Mesendoderm (in vitro differentiated cells): ENCODE data around the gene KIF5C.
A peak's percentile ranks its signal among the peaks of the same experiment; 100 is the strongest.

Source experiments
- DNase-seq: peaks from one replicate; pipeline ENCODE4 v3.0.0; 2013
- H2AK5ac ChIP-seq: 2 replicates; pipeline ENCODE4 v1.6.1; 2013; ENCODE audit warnings: low read length, inconsistent platforms
- H2BK120ac ChIP-seq: 2 replicates; pipeline ENCODE4 v1.6.1; 2013; ENCODE audit warnings: low read depth, mild to moderate bottlenecking, low read length, moderate library complexity, mixed read lengths
- H2BK15ac ChIP-seq: replicated peaks from 2 replicates; pipeline ENCODE4 v1.6.1; 2013; ENCODE audit warnings: low read depth, mild to moderate bottlenecking, moderate library complexity
- H2BK5ac ChIP-seq: 2 replicates; pipeline ENCODE4 v1.6.1; 2013; ENCODE audit warnings: low read length, inconsistent platforms
- H3K18ac ChIP-seq: 2 replicates; pipeline ENCODE4 v1.6.1; 2013; ENCODE audit warnings: mild to moderate bottlenecking, low read length, mixed read lengths
- H3K23ac ChIP-seq: one replicate; pipeline ENCODE4 v1.6.1; 2013; ENCODE audit warnings: low read length
- H3K27ac ChIP-seq: 2 replicates; pipeline ENCODE4 v1.5.1; 2013; ENCODE audit warnings: low read depth, mild to moderate bottlenecking, inconsistent platforms, low read length, moderate library complexity
- H3K27me3 ChIP-seq: 2 replicates; pipeline ENCODE4 v1.6.1; 2013; ENCODE audit warnings: low read length, control low read depth, mild to moderate bottlenecking, inconsistent platforms; ENCODE audit not compliant: insufficient read depth, poor library complexity
- H3K36me3 ChIP-seq: 2 replicates; pipeline ENCODE4 v1.6.1; 2013; ENCODE audit warnings: low read length, inconsistent platforms; ENCODE audit not compliant: control insufficient read depth, insufficient read depth
- H3K4ac ChIP-seq: one replicate; pipeline ENCODE4 v1.6.1; 2013; ENCODE audit warnings: low read depth, mild to moderate bottlenecking, low read length, moderate library complexity
- H3K4me1 ChIP-seq: 2 replicates; pipeline ENCODE4 v1.6.1; 2013; ENCODE audit warnings: low read depth, low read length, inconsistent platforms; ENCODE audit not compliant: control insufficient read depth
- H3K4me2 ChIP-seq: 2 replicates; pipeline ENCODE4 v1.6.1; 2013; ENCODE audit warnings: low read length
- H3K4me3 ChIP-seq: 2 replicates; pipeline ENCODE4 v1.5.1; 2013; ENCODE audit warnings: mild to moderate bottlenecking, low read length
- H3K56ac ChIP-seq: one replicate; pipeline ENCODE4 v1.6.1; 2013; ENCODE audit warnings: low read length
- H3K79me1 ChIP-seq: 2 replicates; pipeline ENCODE4 v1.6.1; 2013; ENCODE audit warnings: low read length, inconsistent platforms
- H3K79me2 ChIP-seq: 2 replicates; pipeline ENCODE4 v1.6.1; 2013; ENCODE audit warnings: mild to moderate bottlenecking, low read length; ENCODE audit not compliant: control insufficient read depth, insufficient read depth
- H3K9ac ChIP-seq: 2 replicates; pipeline ENCODE4 v1.6.1; 2013; ENCODE audit warnings: low read length, inconsistent platforms
- H4K5ac ChIP-seq: one replicate; pipeline ENCODE4 v1.6.1; 2013; ENCODE audit warnings: low read length
- H4K8ac ChIP-seq: one replicate; pipeline ENCODE4 v1.6.1; 2013; ENCODE audit warnings: low read depth, mild to moderate bottlenecking, control low read depth, low read length, moderate library complexity
- WGBS: extraction: QIAGEN DNeasy Blood & Tissue Kit; methylation state at CpG from one replicate; pipeline ENCODE4 v1.1.7; 2013; ENCODE audit warnings: low lambda C conversion rate, missing lambda C conversion rate; ENCODE audit not compliant: insufficient coverage; ENCODE audit errors: extremely low coverage; 5-methylcytosine and 5-hydroxymethylcytosine counted together

The KIF5C gene

DNA sequence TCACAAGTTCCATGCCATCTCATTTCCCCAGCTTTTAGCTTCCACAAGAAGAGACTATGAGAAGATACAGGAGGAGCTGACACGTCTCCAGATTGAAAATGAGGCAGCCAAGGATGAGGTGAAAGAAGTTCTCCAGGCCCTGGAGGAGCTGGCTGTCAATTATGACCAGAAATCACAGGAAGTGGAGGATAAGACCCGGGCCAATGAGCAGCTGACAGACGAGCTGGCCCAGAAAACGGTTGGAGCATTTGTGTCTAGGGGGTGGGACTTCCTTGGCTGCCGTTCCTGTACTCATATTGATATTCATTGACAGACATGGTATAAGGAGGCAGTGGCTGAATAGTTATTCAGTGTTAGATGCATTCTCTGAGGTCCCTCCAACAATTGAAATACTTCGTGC is 106.3 kb downstream of the KIF5C start:
- Histone ChIP-seq H2BK5ac (no peak overlapping the region), H3K36me3 (no peaks in the 10 kb centered on the region), H3K79me1 (no peaks in the 10 kb centered on the region), H3K4me2 (no peak overlapping the region), H3K18ac (no peak overlapping the region), H2BK15ac (no peak overlapping the region), H3K27ac (no peak overlapping the region), H2AK5ac (no peak overlapping the region), H3K4me1 (no peaks in the 10 kb centered on the region), H3K79me2 (no peaks in the 10 kb centered on the region), H2BK120ac (no peak overlapping the region), H4K5ac (no peak overlapping the region), H3K23ac (no peak overlapping the region), H4K8ac (no peak overlapping the region), H3K9ac (no peak overlapping the region), H3K27me3 (no peaks in the 10 kb centered on the region), H3K56ac (no peak overlapping the region), H3K4me3 (no peak overlapping the region), H3K4ac (no peak overlapping the region)
- WGBS: no CpG with 5 or more reads among the region's 6 CpGs
- DNase-seq: peak; percentile 28

DNA sequence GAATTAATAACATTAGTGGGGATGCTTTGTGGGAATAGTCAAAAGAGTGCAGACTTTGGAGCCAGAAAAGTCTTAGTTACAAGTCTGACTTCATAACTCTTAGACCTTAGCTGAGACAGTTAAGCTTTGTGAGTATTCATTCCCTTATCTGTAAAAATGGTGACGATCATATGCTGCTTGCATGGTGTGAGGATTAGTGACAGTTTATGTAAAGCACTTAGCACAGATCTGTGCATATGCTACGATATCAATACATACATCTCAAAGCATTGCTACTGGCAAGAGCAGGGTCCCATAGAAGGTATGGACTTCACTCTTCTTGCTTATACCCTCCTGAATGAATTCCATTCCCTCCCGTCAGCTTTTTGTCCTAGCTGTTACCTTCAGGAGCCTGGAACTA is 106.8 kb downstream of the KIF5C start:
- Histone ChIP-seq H3K79me2 (no peaks in the 10 kb centered on the region), H3K56ac (no peak overlapping the region), H3K79me1 (no peaks in the 10 kb centered on the region), H3K4me1 (no peaks in the 10 kb centered on the region), H3K18ac (no peak overlapping the region), H2AK5ac (no peak overlapping the region), H3K36me3 (no peaks in the 10 kb centered on the region), H3K4me2 (no peak overlapping the region), H3K4me3 (no peak overlapping the region), H3K27me3 (no peaks in the 10 kb centered on the region), H3K23ac (peak overlapping the region; percentile 10), H2BK120ac (no peak overlapping the region), H3K9ac (no peak overlapping the region), H3K27ac (no peak overlapping the region), H2BK5ac (no peak overlapping the region), H3K4ac (no peak overlapping the region), H2BK15ac (no peak overlapping the region), H4K8ac (no peak overlapping the region), H4K5ac (no peak overlapping the region)
- WGBS: no CpG with 5 or more reads among the region's 3 CpGs
- DNase-seq: no peak

DNA sequence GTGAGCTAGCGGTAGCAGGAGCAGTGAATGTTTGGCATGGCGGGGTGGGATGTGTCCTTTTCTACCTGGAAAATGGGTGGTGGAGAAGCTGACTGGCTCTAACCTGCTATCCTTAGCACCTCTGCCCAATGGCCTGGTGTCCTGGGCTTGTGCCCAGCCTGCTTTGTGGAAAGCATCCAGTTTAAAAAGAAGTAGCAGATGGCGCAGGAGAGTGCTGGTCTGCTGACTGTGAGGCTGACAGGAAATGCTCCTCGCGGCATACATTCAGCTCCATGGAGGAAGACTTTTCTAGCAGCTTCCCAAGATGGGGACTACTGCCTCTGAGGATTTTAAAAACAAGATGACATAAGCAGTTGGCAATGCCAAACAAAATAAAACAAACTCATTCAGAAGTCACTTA is 107.3 kb downstream of the KIF5C start:
- Histone ChIP-seq H3K56ac (no peak overlapping the region), H3K79me1 (no peaks in the 10 kb centered on the region), H3K4me2 (no peak overlapping the region), H2BK5ac (no peak overlapping the region), H3K18ac (no peak overlapping the region), H3K27ac (no peak overlapping the region), H3K27me3 (no peaks in the 10 kb centered on the region), H2BK15ac (no peak overlapping the region), H3K4me3 (no peak overlapping the region), H3K4me1 (no peaks in the 10 kb centered on the region), H3K9ac (no peak overlapping the region), H4K5ac (no peak overlapping the region), H3K23ac (no peak overlapping the region), H3K36me3 (no peaks in the 10 kb centered on the region), H3K79me2 (no peaks in the 10 kb centered on the region), H2AK5ac (no peak overlapping the region), H2BK120ac (no peak overlapping the region), H4K8ac (no peak overlapping the region), H3K4ac (no peak overlapping the region)
- no CpG with 5 or more reads among the region's 5 CpGs for WGBS
- DNase-seq: no peak

DNA sequence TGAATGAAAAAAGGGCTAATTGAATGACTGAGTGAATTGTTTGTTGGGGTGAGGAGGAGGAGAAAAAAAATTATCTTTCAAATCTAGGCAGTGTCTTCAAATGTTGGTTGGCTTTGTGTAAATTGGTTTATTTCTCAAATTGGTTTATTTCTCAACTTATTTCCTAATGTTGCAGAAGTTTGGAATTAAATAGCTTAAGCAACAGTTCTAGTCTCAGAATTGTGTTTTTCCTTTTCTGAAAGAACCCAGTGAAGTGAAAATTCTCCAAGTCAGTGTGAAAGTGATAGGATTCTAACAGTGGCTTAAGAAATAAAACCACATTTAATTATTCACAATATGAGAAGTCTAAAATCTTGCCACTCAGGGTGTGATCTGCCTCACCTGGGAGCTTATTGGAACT is 108.9 kb downstream of the KIF5C start:
- Histone ChIP-seq H4K5ac (no peak overlapping the region), H3K4ac (no peak overlapping the region), H2BK5ac (no peak overlapping the region), H2BK120ac (no peak overlapping the region), H2BK15ac (no peak overlapping the region), H2AK5ac (no peak overlapping the region), H3K9ac (no peak overlapping the region), H3K4me3 (no peak overlapping the region), H3K27me3 (no peaks in the 10 kb centered on the region), H3K4me1 (no peaks in the 10 kb centered on the region), H3K4me2 (no peak overlapping the region), H3K79me1 (no peaks in the 10 kb centered on the region), H3K23ac (no peak overlapping the region), H3K56ac (no peak overlapping the region), H3K27ac (no peak overlapping the region), H3K18ac (no peak overlapping the region), H4K8ac (no peak overlapping the region), H3K36me3 (no peaks in the 10 kb centered on the region), H3K79me2 (no peaks in the 10 kb centered on the region)
- no peak for DNase-seq

DNA sequence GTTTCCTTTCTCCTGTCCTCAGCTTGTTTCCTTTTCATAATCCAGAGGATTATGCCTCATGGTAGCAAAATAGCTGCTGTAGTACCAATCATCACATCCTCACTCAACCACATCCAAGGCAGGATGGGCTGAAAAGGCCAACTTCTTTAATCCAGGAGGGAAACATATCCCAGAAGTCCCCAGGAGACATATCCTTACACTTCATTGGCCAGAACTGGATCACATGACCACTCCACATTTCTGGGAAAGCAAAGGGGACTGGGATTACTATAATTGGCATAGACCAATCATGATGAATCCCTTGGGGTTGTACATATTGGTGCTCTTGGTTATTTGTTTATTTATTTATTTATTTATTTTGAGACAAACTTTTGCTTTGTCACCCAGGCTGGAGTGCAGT is 109.4 kb downstream of the KIF5C start:
- Histone ChIP-seq H3K4ac (no peak overlapping the region), H2BK15ac (no peak overlapping the region), H3K27me3 (no peaks in the 10 kb centered on the region), H3K79me2 (no peaks in the 10 kb centered on the region), H3K9ac (no peak overlapping the region), H3K4me1 (no peaks in the 10 kb centered on the region), H2BK5ac (no peak overlapping the region), H3K79me1 (no peaks in the 10 kb centered on the region), H3K18ac (no peak overlapping the region), H4K8ac (no peak overlapping the region), H3K56ac (no peak overlapping the region), H2BK120ac (no peak overlapping the region), H3K23ac (no peak overlapping the region), H4K5ac (no peak overlapping the region), H3K4me2 (no peak overlapping the region), H3K4me3 (no peak overlapping the region), H3K36me3 (no peaks in the 10 kb centered on the region), H3K27ac (no peak overlapping the region), H2AK5ac (no peak overlapping the region)
- no peak for DNase-seq

DNA sequence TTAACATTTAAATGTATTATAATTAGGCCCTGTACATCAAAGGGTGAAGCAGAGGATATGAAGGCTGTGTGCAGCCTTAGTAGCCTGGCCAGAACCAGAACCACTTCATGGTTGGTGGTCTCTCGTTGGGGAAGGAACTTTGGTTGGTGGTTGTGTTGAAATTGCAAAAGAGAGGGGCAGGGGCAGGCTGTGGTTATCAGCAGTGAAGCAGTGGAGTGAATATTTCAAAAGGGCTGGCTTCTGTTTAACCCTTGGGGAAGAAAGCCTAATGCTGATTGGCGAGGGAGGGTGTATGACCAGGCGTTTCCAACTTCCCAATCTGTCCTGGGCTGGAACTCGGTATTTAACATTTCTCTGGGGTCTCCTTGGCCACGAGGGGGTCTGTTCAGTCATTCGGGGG is 112.3 kb downstream of the KIF5C start:
- no peak for DNase-seq
- Histone ChIP-seq H2BK5ac (no peak overlapping the region), H3K23ac (no peak overlapping the region), H3K4me1 (no peaks in the 10 kb centered on the region), H3K79me1 (no peaks in the 10 kb centered on the region), H4K5ac (no peak overlapping the region), H3K36me3 (peaks cover 1% of the 10 kb centered on the region), H3K27ac (no peak overlapping the region), H2BK15ac (no peak overlapping the region), H2BK120ac (no peak overlapping the region), H3K56ac (no peak overlapping the region), H3K4me2 (no peak overlapping the region), H3K9ac (no peak overlapping the region), H4K8ac (no peak overlapping the region), H3K4me3 (no peak overlapping the region), H3K79me2 (no peaks in the 10 kb centered on the region), H3K18ac (no peak overlapping the region), H3K27me3 (no peaks in the 10 kb centered on the region), H2AK5ac (no peak overlapping the region), H3K4ac (no peak overlapping the region)
- WGBS: no CpG with 5 or more reads among the region's 6 CpGs
